Spinal cord (tissue), 10 donors: ENCODE measurements around the gene DUSP1. TPM values are rescaled to one million over a fixed set of nuclear protein-coding genes. Genes with fewer than 3 reads are reported as not detected.
A peak's percentile ranks its signal among the peaks of the same experiment; 100 is the strongest.

Experiments
- DNase-seq, 6 donors: peaks; one replicate each; pipeline versions ENCODE4 v3.0.0 to v3.0.0-alpha.2; 2013 to 2015; ENCODE audit warnings: low spot score in 6 of 6, low read depth in 4 of 6
- H3K27ac ChIP-seq: one replicate; pipeline ENCODE4 v1.5.1; 2013; ENCODE audit warnings: low read depth, low read length, control low read depth
- H3K27me3 ChIP-seq: one replicate; pipeline ENCODE4 v1.6.1; 2013; ENCODE audit warnings: low read length; ENCODE audit not compliant: control insufficient read depth, insufficient read depth
- H3K36me3 ChIP-seq: one replicate; pipeline ENCODE4 v1.6.1; 2013; ENCODE audit warnings: low read length; ENCODE audit not compliant: control insufficient read depth, insufficient read depth
- H3K4me1 ChIP-seq: one replicate; pipeline ENCODE4 v1.6.1; 2013; ENCODE audit warnings: low read length; ENCODE audit not compliant: control insufficient read depth, insufficient read depth
- H3K4me3 ChIP-seq: one replicate; pipeline ENCODE4 v1.5.1; 2013; ENCODE audit warnings: low read depth, low read length, control low read depth
- H3K9me3 ChIP-seq: one replicate; pipeline ENCODE4 v1.6.1; 2013; ENCODE audit warnings: low read length; ENCODE audit not compliant: control insufficient read depth, insufficient read depth
- WGBS: methylation state at CpG from one replicate; pipeline ENCODE4 v1.1.5; 2013; ENCODE audit warnings: missing lambda C conversion rate; ENCODE audit not compliant: insufficient coverage; 5-methylcytosine and 5-hydroxymethylcytosine counted together
- polyA plus RNA-seq, 2 donors: library from polyadenylated mRNA; unstranded; fragments of 120-200 nt; gene quantifications; one replicate each; pipeline ENCODE4 v1.2.1, GENCODE V29; 2013; ENCODE audit not compliant: insufficient read length in 2 of 2
- total RNA-seq, 2 donors: library from RNA; depleted of rRNA in 1 of 2; stranded (reverse); fragments of 120-200 nt in 1 of 2; fragments of >200 nt in 1 of 2; gene quantifications; one replicate each; pipeline versions ENCODE4 v1.2.3 to v1.2.4, GENCODE V29; 2013 to 2014
- donor health status: healthy.

Gene DUSP1
- total and polyA plus RNA-seq, 4 donors: 31.3 to 170 (median 107) TPM

GRCh38 chr5:172745838-172746237, 25.2 kb downstream of the DUSP1 start:
- Histone ChIP-seq H3K36me3 (no peaks in the 10 kb centered on the region), H3K4me3 (no peak overlapping the region), H3K9me3 (no peaks in the 10 kb centered on the region), H3K27me3 (no peaks in the 10 kb centered on the region), H3K27ac (no peak overlapping the region), H3K4me1 (peaks cover 18% of the 10 kb centered on the region)
- DNase-seq: peak in 1 of 6 donors; percentile 13
- 60% methylated on average over 1 of the region's 3 CpGs for WGBS

GRCh38 chr5:172745406-172745805, 25.6 kb downstream of the DUSP1 start:
- Histone ChIP-seq H3K4me1 (peaks cover 21% of the 10 kb centered on the region), H3K9me3 (no peaks in the 10 kb centered on the region), H3K4me3 (no peak overlapping the region), H3K27me3 (no peaks in the 10 kb centered on the region), H3K27ac (no peak overlapping the region), H3K36me3 (no peaks in the 10 kb centered on the region)
- DNase-seq: no peak
- 95% methylated on average over 5 of the region's 8 CpGs for WGBS

- DNase-seq: no peak
- 73% methylated on average over 8 of the region's 12 CpGs for WGBS
- no peak overlapping the region for H3K27ac ChIP-seq
- H3K4me1 ChIP-seq: peaks cover 16% of the 10 kb centered on the region
- H3K27me3 ChIP-seq: no peaks in the 10 kb centered on the region
- H3K36me3 ChIP-seq: no peaks in the 10 kb centered on the region
- H3K4me3 ChIP-seq: no peak overlapping the region
- no peaks in the 10 kb centered on the region for H3K9me3 ChIP-seq
Measured at GRCh38 chr5:172744123-172745104, 26.6 kb downstream of the DUSP1 start.

GRCh38 chr5:172743112-172743959, 27.7 kb downstream of the DUSP1 start:
- no peak overlapping the region for H3K4me3 ChIP-seq
- no peaks in the 10 kb centered on the region for H3K9me3 ChIP-seq
- WGBS: 100% methylated on average over 3 of the region's 7 CpGs
- H3K27ac ChIP-seq: no peak overlapping the region
- peaks cover 9% of the 10 kb centered on the region for H3K4me1 ChIP-seq
- no peaks in the 10 kb centered on the region for H3K36me3 ChIP-seq
- H3K27me3 ChIP-seq: no peaks in the 10 kb centered on the region
- DNase-seq: no peak

- Histone ChIP-seq H3K27me3 (no peaks in the 10 kb centered on the region), H3K4me3 (no peak overlapping the region), H3K9me3 (no peaks in the 10 kb centered on the region), H3K27ac (no peak overlapping the region), H3K36me3 (no peaks in the 10 kb centered on the region), H3K4me1 (peaks cover 5% of the 10 kb centered on the region)
- no peak for DNase-seq
- WGBS: 100% methylated on average over 1 of the region's 1 CpG
Measured at GRCh38 chr5:172741206-172741582, 29.8 kb downstream of the DUSP1 start.

- no peaks in the 10 kb centered on the region for H3K9me3 ChIP-seq
- DNase-seq: peak in 1 of 6 donors; percentile 8
- H3K4me3 ChIP-seq: no peak overlapping the region
- H3K36me3 ChIP-seq: no peaks in the 10 kb centered on the region
- peaks cover 5% of the 10 kb centered on the region for H3K4me1 ChIP-seq
- H3K27me3 ChIP-seq: no peaks in the 10 kb centered on the region
- H3K27ac ChIP-seq: no peak overlapping the region
- WGBS: 25% methylated on average over 3 of the region's 15 CpGs
Measured at GRCh38 chr5:172740428-172741205, 30.4 kb downstream of the DUSP1 start.

GRCh38 chr5:172739375-172739774, 31.6 kb downstream of the DUSP1 start:
- DNase-seq: no peak
- H3K27ac ChIP-seq: no peak overlapping the region
- H3K4me1 ChIP-seq: peaks cover 5% of the 10 kb centered on the region
- no peaks in the 10 kb centered on the region for H3K27me3 ChIP-seq
- no peaks in the 10 kb centered on the region for H3K36me3 ChIP-seq
- H3K4me3 ChIP-seq: no peak overlapping the region
- no CpG with 5 or more reads among the region's 6 CpGs for WGBS
- H3K9me3 ChIP-seq: no peaks in the 10 kb centered on the region

- H3K4me3 ChIP-seq: no peak overlapping the region
- WGBS: 93% methylated on average over 4 of the region's 11 CpGs
- H3K27ac ChIP-seq: no peak overlapping the region
- no peak for DNase-seq
- H3K4me1 ChIP-seq: peaks cover 13% of the 10 kb centered on the region
- H3K9me3 ChIP-seq: no peaks in the 10 kb centered on the region
- no peaks in the 10 kb centered on the region for H3K27me3 ChIP-seq
- no peaks in the 10 kb centered on the region for H3K36me3 ChIP-seq
Measured at GRCh38 chr5:172736508-172737135, 34.4 kb downstream of the DUSP1 start.
